Dermis blood vessel endothelial cell (primary cell): ENCODE data around the gene SLX4. TPM values are rescaled to one million over a fixed set of nuclear protein-coding genes. Genes with fewer than 3 reads are reported as not detected.

Experiments used
- DNase-seq: peaks from one replicate; pipeline ENCODE4 v3.0.0; 2010
- total RNA-seq: library from RNA; depleted of rRNA; stranded (reverse); fragments of >200 nt; gene quantifications from 2 replicates; pipeline ENCODE4 v1.2.3, GENCODE V29; 2014

The SLX4 gene
- total RNA-seq, 1 donor from 2014 or later, result 2.7 TPM

DNA sequence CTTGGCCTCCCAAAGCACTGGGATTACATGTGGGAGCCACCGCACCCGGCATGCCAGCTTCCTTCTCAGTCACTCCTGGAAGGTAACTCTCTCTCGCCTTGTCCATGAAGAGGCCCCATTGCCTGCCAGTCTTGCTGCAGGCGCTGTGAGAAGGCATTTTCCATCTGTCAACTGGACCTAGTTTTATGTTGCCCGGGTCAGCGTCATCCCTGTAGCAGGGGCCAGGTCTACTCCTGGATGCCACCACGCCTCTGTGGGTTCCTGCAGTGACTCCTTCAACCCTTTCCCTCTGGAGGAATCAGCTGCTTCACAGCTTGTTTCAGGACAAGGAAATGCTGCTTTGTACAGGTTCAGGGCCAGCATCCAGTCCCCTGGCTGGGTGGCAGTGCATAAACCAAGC lies 31.6 kb downstream of the SLX4 start:
- DNase-seq, result no peak

GRCh38 chr16:3578610-3579551 lies 32.5 kb downstream of the SLX4 start:
- DNase-seq, result peak; percentile 27

DNA sequence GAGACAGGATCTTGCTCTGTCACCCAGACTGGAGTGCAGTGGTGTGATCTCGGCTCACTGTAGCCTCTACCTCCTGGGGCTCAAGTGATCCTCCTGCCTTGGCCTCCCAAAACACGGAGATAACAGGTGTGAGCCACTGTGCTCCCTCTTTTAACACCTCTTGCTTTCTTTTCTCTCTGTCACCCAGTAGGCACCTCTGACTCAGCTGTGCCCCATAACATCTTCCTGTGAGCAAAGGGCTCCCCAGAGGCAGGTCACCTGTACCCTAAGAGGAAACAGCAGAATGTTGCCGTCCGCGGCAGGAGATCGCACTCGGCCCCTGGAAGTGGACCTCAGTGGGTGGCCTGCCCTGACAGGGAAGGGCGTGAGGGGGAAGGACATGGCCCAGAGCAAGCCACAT lies 33.3 kb downstream of the SLX4 start:
- DNase-seq, result no peak

DNA sequence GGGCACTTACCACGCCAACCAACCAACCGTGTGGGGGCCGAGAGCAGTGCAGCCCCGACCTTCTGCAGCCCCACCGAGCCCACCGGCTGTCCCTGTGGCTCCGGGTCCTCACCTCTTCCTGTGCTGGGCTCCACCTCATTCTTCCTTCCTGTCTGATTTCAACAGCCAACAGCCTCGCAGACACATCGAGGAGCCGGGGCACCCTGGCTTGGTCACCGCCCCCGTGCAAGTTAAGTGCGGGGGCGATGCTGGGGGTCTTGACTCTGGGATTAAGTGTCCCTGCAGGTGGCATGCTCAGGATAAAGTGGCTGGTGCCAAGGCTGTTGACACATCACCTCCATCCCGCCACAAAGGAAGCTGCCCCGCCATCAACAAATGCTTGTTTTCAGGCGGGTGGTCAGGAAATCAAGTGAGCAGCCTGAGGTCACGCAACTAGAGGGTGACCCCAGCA lies 34.1 kb downstream of the SLX4 start, which contains the start of gene NLRC3:
Gene NLRC3, minus strand, starts transcription at position 102 of the 451 bp plus-strand sequence. CDS start 12,367 bp downstream, outside the sequence.
- peak; percentile 37 for DNase-seq

GRCh38 chr16:3576211-3576610 lies 35.2 kb downstream of the SLX4 start:
- no peak for DNase-seq

DNA sequence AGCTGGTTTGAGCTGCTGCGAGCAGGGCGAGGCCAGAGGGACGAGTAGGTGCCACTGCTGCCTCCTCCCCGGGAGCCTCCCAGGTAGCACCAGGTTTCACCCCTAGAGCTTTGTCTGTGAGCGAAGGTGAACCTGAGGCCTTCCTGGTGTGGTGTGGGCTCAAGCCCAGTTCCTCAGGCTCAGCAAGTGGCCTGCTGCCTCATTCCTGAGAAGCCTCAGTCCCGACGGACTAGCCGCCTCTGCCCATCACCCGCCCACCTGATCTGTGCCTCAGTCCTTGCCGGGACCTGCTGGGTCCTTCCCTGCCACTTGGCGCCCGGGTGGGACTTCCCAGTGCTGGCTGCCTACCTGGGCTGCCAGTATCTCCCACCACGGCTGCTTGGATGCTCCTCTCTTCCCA lies 35.9 kb downstream of the SLX4 start:
- DNase-seq, result no peak

DNA sequence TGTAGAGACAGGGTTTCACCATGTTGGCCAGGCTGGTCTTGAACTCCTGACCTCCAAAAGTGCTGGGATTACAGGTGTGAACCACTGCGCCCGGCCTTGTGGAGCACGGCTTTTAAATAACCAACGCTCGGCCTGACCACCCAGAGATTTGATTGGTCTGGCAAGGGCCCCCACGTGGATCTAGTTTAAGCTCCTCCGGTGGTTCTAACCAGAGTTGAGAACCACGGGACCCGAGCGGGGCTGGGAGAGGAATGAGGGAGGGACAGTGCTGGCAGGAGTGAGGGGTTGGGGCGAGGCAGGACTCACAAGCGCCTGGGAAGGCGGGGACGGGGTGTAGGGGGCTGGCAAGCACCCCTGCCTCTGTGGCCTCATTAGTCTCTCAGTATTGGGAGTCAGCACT lies 37.2 kb downstream of the SLX4 start:
- DNase-seq, result no peak

- DNase-seq, result no peak
These were observed 38.1 kb downstream of the SLX4 start for GRCh38 chr16:3573146-3573815.

- no peak for DNase-seq
These were observed 40.9 kb downstream of the SLX4 start for GRCh38 chr16:3570420-3571062.

- DNase-seq, result no peak
These were observed 41.6 kb downstream of the SLX4 start for GRCh38 chr16:3569851-3570250.

DNA sequence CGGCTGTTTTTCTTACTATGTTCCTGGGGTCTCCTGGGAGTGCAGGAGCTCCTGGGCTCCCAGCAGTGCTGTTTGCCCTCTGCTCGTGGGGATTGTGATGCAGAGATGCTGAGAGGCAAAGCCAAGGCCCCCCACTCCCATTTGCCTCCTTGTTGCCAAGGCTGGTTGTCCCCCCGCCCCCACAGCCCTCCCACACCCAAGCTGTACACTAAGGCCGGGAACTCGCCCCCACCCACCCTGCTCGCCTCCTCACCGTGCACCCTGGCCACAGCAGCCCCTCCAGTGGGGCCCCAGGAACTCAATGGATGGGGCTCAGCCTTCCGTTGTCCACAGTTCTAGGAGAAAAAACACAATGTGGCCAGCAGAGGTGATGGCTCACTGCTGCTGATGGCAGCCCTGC lies 44.4 kb downstream of the SLX4 start:
- no peak for DNase-seq

DNA sequence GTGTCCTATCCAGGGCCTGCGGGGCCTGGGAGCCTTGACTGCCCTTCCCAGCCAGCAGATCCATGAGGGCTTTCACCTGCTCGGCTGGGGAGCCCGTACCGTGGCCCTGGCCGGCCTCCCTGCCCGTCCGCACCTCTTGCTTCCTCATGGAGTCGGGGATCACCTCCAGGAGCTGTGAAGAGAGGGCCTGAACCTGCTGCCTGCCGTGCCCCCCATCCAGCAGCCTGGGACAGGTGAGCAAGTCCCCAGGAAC lies 46.6 kb downstream of the SLX4 start:
- DNase-seq, result no peak

DNA sequence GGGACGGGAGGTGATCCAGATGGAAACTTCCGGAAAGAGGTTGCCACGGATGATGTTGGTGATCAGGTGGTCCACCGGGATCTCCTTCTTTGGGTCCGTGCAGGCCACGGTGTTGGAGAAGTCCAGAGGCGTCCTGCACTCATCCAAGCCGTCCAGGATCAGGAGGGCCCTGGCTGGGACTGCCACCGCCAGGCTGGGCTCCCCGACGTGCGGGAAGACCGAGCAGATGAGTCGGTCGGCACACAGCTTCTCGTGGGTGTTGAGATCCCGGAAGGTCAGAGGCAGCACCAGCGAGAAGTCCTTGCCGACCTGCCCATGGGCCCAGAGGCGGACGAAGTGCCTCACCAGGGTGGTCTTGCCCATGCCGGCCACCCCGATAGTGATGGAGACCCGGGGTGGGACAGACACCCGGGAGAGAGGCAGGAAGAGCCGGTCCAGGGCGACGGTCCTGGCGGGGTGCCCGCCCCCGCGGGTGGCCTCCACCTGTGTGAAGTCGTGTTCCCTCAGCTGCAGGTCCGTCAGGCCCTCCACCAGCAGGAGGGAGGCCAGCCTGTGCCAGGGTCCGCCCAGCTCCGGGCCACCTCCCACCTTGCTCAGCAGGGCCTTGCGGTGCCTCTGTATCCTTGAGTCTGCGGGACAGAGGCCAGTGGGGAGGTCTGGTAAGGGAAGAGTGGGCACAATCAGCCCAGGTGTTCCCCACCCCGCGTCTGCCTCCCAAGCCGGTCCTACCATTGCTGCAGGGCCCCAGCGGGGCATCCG lies 47.1 kb downstream of the SLX4 start:
- no peak for DNase-seq

- DNase-seq, result no peak
These were observed 48.4 kb downstream of the SLX4 start for GRCh38 chr16:3562914-3563480.

DNA sequence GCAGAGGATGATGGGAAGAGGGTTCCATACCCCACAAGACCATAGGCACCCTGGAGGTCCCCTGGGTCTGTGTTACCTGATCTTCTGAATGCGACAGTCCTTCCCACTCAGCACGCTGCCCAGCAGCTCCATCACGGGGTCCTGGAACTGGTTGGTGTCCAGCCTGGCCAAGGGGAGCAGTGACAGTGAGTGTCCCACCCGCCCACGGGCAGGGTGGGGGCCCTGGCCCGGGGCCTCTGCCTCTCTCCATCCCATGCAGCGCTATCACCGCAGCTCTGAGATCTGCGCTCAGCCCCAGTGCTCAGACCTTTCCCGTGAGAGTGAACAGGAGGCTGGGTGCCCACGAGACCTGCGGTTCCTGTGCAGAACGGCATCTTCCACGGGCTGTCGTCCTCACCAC lies 49.8 kb downstream of the SLX4 start:
- no peak for DNase-seq

DNA sequence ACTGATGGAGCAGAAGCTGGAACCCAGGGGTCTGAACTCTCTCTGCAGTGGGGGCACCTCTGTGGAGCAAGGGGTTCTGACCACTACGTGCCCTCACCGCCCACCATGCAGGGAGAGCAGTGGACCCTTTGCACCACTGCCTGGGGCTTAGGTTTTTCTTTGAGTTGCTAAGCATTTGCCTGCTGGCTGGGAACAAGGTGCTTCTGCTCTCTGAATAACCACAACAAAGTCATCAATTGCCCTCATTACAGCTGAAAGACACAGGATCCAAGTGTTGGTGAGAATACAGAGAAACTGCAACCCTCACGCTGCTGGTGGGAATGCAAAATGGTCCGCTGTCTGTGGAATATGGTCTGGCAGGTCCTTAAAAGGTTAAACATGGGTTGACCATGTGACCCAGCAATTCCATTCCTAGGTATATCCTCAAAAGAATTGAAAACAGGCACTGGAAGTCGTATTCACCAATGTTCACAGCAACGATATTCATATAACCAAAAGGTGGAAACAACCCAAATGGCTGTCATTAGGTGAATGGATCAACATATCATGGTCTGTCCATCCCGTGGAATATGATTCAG lies 57.0 kb downstream of the SLX4 start:
- DNase-seq, result no peak

- DNase-seq, result no peak
These were observed 58.1 kb downstream of the SLX4 start for GRCh38 chr16:3553138-3553923.

DNA sequence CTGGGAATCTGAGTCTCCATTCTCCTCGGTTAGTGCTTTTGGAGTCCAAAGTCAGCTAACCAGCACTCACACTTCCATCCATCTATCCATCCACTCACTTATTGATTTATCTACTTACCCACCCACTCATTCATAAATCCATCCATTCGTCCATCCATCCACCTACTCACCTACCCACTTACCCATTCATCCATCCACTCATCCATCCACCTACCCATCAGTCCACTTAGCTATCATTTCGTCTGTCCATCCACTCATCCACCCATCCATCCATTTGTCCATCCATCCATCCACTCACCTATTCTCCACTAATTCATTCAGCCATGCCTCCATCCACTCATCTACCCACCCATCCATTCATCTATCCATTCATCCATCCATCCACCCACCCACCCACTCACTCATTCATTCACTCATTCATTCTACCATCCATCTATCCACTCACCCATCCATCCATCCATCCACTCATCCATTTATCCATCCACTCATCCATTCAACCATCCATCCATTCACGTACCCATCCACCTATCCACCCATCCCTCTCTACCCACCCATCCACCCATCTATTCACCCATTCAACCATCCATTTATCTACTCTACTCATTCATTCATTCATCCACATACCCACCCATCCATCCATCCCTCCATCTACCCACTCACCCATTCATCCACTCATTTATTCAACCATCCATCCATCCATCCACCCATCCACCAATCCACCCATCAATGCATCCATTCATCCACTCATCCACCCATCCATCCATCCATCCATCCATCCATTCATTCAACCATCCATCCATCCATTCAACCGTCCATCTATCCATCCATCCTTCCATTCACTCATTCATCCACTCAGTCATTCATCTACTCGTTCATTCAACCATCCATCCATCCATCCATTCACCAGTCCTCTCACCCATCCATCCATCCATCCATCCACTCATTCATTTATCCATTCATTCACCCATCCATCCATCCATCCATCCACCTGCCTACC lies 60.3 kb downstream of the SLX4 start:
- no peak for DNase-seq

DNA sequence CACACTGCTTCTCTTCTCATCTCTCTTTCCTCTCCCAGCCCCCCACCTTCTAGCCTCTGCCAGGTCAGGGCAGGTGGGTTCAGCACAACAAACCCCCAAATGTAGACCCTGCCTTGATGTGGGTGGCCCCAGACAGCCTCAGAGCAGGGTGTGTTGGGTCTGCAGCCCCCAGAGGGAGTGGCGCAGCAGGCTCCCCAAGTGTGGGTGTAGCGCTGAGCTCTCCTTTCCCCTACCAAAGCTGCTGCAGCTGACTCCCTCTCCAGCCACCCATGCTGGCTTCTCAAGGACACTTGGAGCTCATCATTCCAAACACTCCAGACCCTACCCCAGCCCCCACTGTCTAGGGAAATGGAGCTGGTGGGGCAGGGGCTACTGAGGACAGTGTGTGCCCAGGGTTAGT lies 61.5 kb downstream of the SLX4 start:
- DNase-seq, result no peak

GRCh38 chr16:3548859-3549258 lies 62.5 kb downstream of the SLX4 start:
- DNase-seq, result no peak
